ENCODE data around the gene PBRM1. TPM values are rescaled to one million over a fixed set of nuclear protein-coding genes. Genes with fewer than 3 reads are reported as not detected.

The PBRM1 gene
- total and polyA plus RNA-seq, 7 donors, result 8.4 to 94.2 (median 82.8) TPM

DNA sequence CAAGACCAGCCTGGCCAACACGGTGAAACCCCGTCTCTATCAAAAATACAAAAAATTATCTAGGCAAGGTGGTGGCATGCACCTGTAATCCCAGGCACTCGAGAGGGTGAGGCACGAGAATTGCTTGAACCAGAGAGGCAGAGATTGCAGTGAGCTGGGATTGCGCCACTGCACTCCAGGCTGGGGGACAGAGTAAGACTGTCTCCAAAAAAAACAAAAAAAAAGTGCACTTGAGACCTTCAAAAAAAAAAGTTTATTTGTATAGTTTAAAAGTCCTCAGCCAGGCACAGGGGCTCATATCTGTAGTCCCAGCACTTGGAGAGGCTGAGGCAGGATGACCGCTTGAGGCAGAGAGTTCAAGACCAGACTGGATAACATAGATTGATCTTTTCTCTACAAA is 2.1 kb downstream of the PBRM1 start:
- WGBS, 2 donors, result 80 to 90% methylated on average over 6 of the region's 6 CpGs
- TF ChIP-seq POLR2A (IDR thresholded peaks at IDR 0.05) (no peak), POLR2AphosphoS5 (IDR thresholded peaks at IDR 0.05) (no peak), CTCF (IDR thresholded peaks at IDR 0.05) (no peak), EP300 (IDR thresholded peaks at IDR 0.05) (no peak)
- Histone ChIP-seq H3K27ac (peak overlapping the region in 1 of 4 donors; percentile 93), H3K36me3 (peaks cover 7 to 35% (median 19%) of the 10 kb centered on the region in 4 donors), H3K9me3 (no peaks in the 10 kb centered on the region), H3K4me1 (peaks cover 0 to 48% (median 34%) of the 10 kb centered on the region in 4 donors), H3K27me3 (no peaks in the 10 kb centered on the region), H3K4me3 (no peak overlapping the region)
- intact Hi-C loops (cut with DNase I), result loop anchor here (10.0 kb wide), 1 partner anchor 409 kb away; the partner anchor contains the start of gene WDR82
- no peak for DNase-seq

GRCh38 chr3:52682016-52682415 is 3.7 kb downstream of the PBRM1 start:
- H3K4me1 ChIP-seq, result peaks cover 0 to 44% (median 30%) of the 10 kb centered on the region in 4 donors
- H3K36me3 ChIP-seq, result peaks cover 11 to 35% (median 21%) of the 10 kb centered on the region in 4 donors
- no peak overlapping the region for H3K4me3 ChIP-seq
- no peaks in the 10 kb centered on the region for H3K27me3 ChIP-seq
- TF ChIP-seq POLR2A (IDR thresholded peaks at IDR 0.05) (no peak), POLR2AphosphoS5 (IDR thresholded peaks at IDR 0.05) (peak in 1 of 4 donors; percentile 31)
- intact Hi-C loops (cut with DNase I), result loop anchor here (10.0 kb wide), 1 partner anchor 407 kb away; the partner anchor contains the start of gene WDR82
- no peak for DNase-seq
- H3K9me3 ChIP-seq, result no peaks in the 10 kb centered on the region
- peak overlapping the region in 2 of 4 donors; percentile 2 to 30 for H3K27ac ChIP-seq

GRCh38 chr3:52681596-52681995 is 4.1 kb downstream of the PBRM1 start:
- Histone ChIP-seq H3K27me3 (no peaks in the 10 kb centered on the region), H3K4me1 (peaks cover 0 to 40% (median 26%) of the 10 kb centered on the region in 4 donors), H3K4me3 (no peak overlapping the region), H3K36me3 (peaks cover 11 to 39% (median 26%) of the 10 kb centered on the region in 4 donors), H3K9me3 (no peaks in the 10 kb centered on the region), H3K27ac (peak overlapping the region in 2 of 4 donors; percentile 2 to 30)
- TF ChIP-seq POLR2AphosphoS5 (IDR thresholded peaks at IDR 0.05) (no peak), EP300 (IDR thresholded peaks at IDR 0.05) (no peak)
- intact Hi-C loops (cut with DNase I), result loop anchor here (10.0 kb wide), 1 partner anchor 407 kb away; the partner anchor contains the start of gene WDR82
- no peak for DNase-seq
- WGBS, 2 donors, result 66 to 90% methylated on average over 3 of the region's 3 CpGs

DNA sequence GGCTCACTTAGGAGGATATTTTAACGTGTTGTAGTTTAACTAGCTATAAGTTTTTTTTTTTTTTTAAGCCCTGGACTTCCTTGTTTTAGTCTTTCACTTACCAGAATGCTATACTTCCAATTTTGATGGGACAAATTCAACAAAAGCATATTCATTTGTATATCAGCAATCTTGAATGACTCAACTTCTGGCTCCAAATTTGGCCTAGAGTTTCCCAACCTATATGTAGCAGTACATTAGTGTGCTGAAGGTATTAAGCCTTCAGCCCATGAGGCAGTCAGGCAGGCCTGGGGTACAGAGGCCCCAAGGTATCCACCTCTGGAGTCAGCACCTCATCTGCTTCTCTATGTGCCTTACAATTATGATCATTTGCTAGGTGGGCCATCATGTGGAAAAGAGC is 5.9 kb downstream of the PBRM1 start:
- Histone ChIP-seq H3K27ac (no peak overlapping the region), H3K36me3 (peaks cover 11 to 54% (median 31%) of the 10 kb centered on the region in 4 donors), H3K9me3 (no peaks in the 10 kb centered on the region), H3K4me1 (peaks cover 0 to 32% (median 20%) of the 10 kb centered on the region in 4 donors), H3K27me3 (no peaks in the 10 kb centered on the region), H3K4me3 (no peak overlapping the region)
- DNase-seq, result no peak
- TF ChIP-seq EP300 (IDR thresholded peaks at IDR 0.05), result no peak
- no peak for TF ChIP-seq POLR2AphosphoS5 (IDR thresholded peaks at IDR 0.05)
- no peak for TF ChIP-seq CTCF (IDR thresholded peaks at IDR 0.05)
- no peak for TF ChIP-seq POLR2A (IDR thresholded peaks at IDR 0.05)
- 17 to 63% methylated on average over 1 of the region's 1 CpG for WGBS, 2 donors
- intact Hi-C loops (cut with DNase I), result loop anchor here (10.0 kb wide), 1 partner anchor 405 kb away; the partner anchor contains the start of gene WDR82

GRCh38 chr3:52679199-52679538 is 6.5 kb downstream of the PBRM1 start:
- no peak overlapping the region for H3K27ac ChIP-seq
- WGBS, 2 donors, result 89% methylated on average over 3 of the region's 3 CpGs
- intact Hi-C loops (cut with DNase I), result no loop called here
- H3K4me3 ChIP-seq, result no peak overlapping the region
- DNase-seq, result no peak
- H3K9me3 ChIP-seq, result no peaks in the 10 kb centered on the region
- peaks cover 0 to 26% (median 14%) of the 10 kb centered on the region in 4 donors for H3K4me1 ChIP-seq
- H3K27me3 ChIP-seq, result no peaks in the 10 kb centered on the region
- TF ChIP-seq EP300 (IDR thresholded peaks at IDR 0.05) (no peak), CTCF (IDR thresholded peaks at IDR 0.05) (no peak), POLR2AphosphoS5 (IDR thresholded peaks at IDR 0.05) (no peak), POLR2A (IDR thresholded peaks at IDR 0.05) (no peak)
- peaks cover 11 to 60% (median 31%) of the 10 kb centered on the region in 4 donors for H3K36me3 ChIP-seq
